Stomach (tissue), 9 donors: ENCODE data around the gene DHX36. TPM values are rescaled to one million over a fixed set of nuclear protein-coding genes. Genes with fewer than 3 reads are reported as not detected.

Experiments used
- DNase-seq, 2 donors: peaks; one replicate each; pipeline versions ENCODE4 v3.0.0 to v3.0.0-alpha.2; 2013 to 2019
- H3K27ac ChIP-seq, 5 donors: fragments of 200-600 bp in 4 of 5; sonication (generic) in 4 of 5; one replicate each; pipeline ENCODE4 v1.5.1; 2013 to 2019; ENCODE audit warnings: mild to moderate bottlenecking in 1 of 5, moderate library complexity in 1 of 5
- H3K27me3 ChIP-seq, 3 donors: fragments of 200-600 bp; sonication (generic); one replicate each; pipeline ENCODE4 v1.5.1; 2017 to 2019; ENCODE audit warnings: mixed run types in 1 of 3
- H3K36me3 ChIP-seq, 4 donors: fragments of 200-600 bp; sonication (generic); 1 replicate in 3 of 4; 2 replicates in 1 of 4; pipeline ENCODE4 v1.5.1; 2016 to 2019
- H3K4me1 ChIP-seq, 4 donors: fragments of 200-600 bp; sonication (generic); one replicate each; pipeline ENCODE4 v1.5.1; 2016 to 2019
- H3K4me3 ChIP-seq, 4 donors: fragments of 200-600 bp; sonication (generic) in 3 of 4; one replicate each; pipeline ENCODE4 v1.5.1; 2016 to 2019; ENCODE audit warnings: mild to moderate bottlenecking in 1 of 4
- H3K9me3 ChIP-seq, 4 donors: fragments of 200-600 bp; sonication (generic); one replicate each; pipeline ENCODE4 v1.5.1; 2016 to 2019
- EP300 ChIP-seq: sonication (generic); formaldehyde crosslinking; IDR thresholded peaks from one replicate; pipeline ENCODE4 v1.6.1; 2017; ENCODE audit warnings: antibody characterized with exemption
- POLR2A ChIP-seq, 4 donors: fragments of 450-650 bp; IDR thresholded peaks; one replicate each; pipeline ENCODE4 v1.6.1; 2016; ENCODE audit warnings: antibody characterized with exemption in 4 of 4, control low read depth in 2 of 4, mild to moderate bottlenecking in 1 of 4, moderate library complexity in 1 of 4
- POLR2AphosphoS5 ChIP-seq, 3 donors: sonication (generic); formaldehyde crosslinking; IDR thresholded peaks; one replicate each; pipeline ENCODE4 v1.6.1; 2016; ENCODE audit warnings: antibody characterized with exemption in 3 of 3
- WGBS, 5 donors: extraction: QIAGEN DNeasy Blood & Tissue Kit in 3 of 5; methylation state at CpG; one replicate each; pipeline versions ENCODE4 v1.1.5 to v1.1.7; 2013 to 2018; 5-methylcytosine and 5-hydroxymethylcytosine counted together
- intact Hi-C: fragments of 100-400 bp; cut with DNase I; formaldehyde crosslinking; loops from one replicate; pipeline ENCODE4 v1.15.1; 2023; ENCODE audit warnings: low total_unique reads
- polyA plus RNA-seq, 3 donors: library from polyadenylated mRNA; stranded (reverse); fragments of 200-250 nt; gene quantifications; one replicate each; pipeline ENCODE4 v1.2.3, GENCODE V29; 2013
- total RNA-seq, 5 donors: library from RNA; depleted of rRNA; stranded (reverse); fragments of >200 nt; gene quantifications; one replicate each; pipeline versions ENCODE4 v1.1.0 to v1.2.3, GENCODE V29; 2014 to 2016
- TF ChIP-seq, protein P1 (sequence below), 7 experiments: fragments of 450-650 bp in 4 of 7; fragments of 200-600 bp in 3 of 7; sonication (generic) in 3 of 7; IDR thresholded peaks; one replicate each; pipeline ENCODE4 v1.5.1; 2016 to 2019; ENCODE audit warnings: antibody characterized with exemption in 7 of 7, control low read depth in 2 of 7, mild to moderate bottlenecking in 1 of 7
- donor health status: healthy with polysubstance abuse.
- donor health status: Bipolar disorder and iron deficiency.
- donor health status: healthy.

Gene DHX36
- total and polyA plus RNA-seq, 8 donors, result 4.6 to 138 (median 36.0) TPM

DNA sequence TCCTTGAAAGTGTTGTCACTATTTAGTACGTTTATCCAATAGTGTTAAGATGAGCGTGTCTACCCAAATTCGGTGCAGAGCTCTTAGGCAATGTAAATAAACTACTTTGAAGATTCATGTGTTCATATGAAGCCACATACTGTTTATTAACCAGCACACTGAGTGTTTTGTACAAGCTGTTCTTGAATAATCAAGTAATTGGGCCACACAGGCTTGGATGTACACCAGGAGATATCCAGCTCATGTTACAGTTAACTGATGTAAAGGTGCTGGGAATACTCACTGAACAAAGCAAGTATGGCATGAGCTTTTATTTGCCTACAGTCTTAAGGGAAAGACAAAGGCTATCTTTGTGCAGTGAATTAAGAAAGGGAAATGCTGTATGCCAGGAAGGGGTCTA lies 632 bp upstream of the DHX36 start:
- Histone ChIP-seq H3K27ac (peak overlapping the region in 4 of 5 donors; percentile 92 to 95 (median 92)), H3K36me3 (no peaks in the 10 kb centered on the region), H3K27me3 (no peaks in the 10 kb centered on the region), H3K9me3 (no peaks in the 10 kb centered on the region), H3K4me1 (peaks cover 18 to 42% (median 33%) of the 10 kb centered on the region in 4 donors), H3K4me3 (peak overlapping the region; percentile 71 to 85 (median 80))
- peak in 1 of 2 donors; percentile 33 for DNase-seq
- 41 to 72% (median 62%) methylated on average over 3 of the region's 3 CpGs for WGBS, 5 donors
- intact Hi-C loops, result no loop called here
- TF ChIP-seq, protein P1, sequence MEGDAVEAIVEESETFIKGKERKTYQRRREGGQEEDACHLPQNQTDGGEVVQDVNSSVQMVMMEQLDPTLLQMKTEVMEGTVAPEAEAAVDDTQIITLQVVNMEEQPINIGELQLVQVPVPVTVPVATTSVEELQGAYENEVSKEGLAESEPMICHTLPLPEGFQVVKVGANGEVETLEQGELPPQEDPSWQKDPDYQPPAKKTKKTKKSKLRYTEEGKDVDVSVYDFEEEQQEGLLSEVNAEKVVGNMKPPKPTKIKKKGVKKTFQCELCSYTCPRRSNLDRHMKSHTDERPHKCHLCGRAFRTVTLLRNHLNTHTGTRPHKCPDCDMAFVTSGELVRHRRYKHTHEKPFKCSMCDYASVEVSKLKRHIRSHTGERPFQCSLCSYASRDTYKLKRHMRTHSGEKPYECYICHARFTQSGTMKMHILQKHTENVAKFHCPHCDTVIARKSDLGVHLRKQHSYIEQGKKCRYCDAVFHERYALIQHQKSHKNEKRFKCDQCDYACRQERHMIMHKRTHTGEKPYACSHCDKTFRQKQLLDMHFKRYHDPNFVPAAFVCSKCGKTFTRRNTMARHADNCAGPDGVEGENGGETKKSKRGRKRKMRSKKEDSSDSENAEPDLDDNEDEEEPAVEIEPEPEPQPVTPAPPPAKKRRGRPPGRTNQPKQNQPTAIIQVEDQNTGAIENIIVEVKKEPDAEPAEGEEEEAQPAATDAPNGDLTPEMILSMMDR (IDR thresholded peaks at IDR 0.05), result no peak
- no peak for TF ChIP-seq POLR2AphosphoS5 (IDR thresholded peaks at IDR 0.05)
- TF ChIP-seq POLR2A (IDR thresholded peaks at IDR 0.05), result no peak
- TF ChIP-seq EP300, result no peak

DNA sequence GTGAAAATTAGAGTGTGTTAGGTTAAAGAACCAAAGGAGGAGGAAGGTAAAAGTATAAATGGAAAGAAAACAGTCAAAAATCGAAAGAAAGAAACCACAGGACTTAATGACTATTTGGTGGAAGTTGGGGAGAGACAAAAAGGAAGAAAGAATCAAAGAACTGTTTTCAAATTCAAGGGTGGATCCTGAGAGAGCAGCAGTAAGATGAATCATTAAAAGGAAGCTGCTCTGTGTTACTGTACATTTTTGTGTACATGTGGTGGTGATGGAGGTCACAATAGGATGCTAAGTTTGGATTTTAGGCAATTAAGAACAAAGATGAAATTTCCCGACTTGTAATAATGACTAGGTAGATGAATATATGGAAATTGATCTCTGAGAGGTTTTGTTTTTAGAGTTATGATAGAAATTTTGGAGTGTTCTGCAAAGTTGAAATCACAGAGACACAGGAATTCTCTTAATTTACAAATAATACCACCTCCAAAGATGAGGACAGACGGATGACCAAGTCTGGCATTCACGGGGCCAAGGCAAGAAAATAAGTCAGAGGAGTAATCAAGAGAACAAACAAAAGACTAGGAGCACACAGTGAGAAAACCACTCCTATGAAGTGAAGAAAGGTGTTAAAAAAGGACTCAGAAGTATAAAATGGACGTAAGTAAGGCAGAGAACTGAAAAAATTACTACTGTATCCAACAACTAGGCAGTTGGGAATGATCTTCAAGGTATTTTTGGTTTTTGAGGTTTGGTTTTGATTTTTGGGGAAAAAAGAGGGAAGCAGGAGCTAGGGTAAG lies 7.1 kb downstream of the DHX36 start:
- Histone ChIP-seq H3K4me3 (no peak overlapping the region), H3K4me1 (peaks cover 13 to 59% (median 35%) of the 10 kb centered on the region in 4 donors), H3K36me3 (peaks cover 18 to 38% (median 36%) of the 10 kb centered on the region in 4 donors), H3K27ac (no peak overlapping the region), H3K27me3 (no peaks in the 10 kb centered on the region), H3K9me3 (no peaks in the 10 kb centered on the region)
- no peak for TF ChIP-seq POLR2A (IDR thresholded peaks at IDR 0.05)
- intact Hi-C loops, result no loop called here
- 75 to 83% (median 79%) methylated on average over 5 of the region's 5 CpGs for WGBS, 5 donors
- DNase-seq, result no peak

DNA sequence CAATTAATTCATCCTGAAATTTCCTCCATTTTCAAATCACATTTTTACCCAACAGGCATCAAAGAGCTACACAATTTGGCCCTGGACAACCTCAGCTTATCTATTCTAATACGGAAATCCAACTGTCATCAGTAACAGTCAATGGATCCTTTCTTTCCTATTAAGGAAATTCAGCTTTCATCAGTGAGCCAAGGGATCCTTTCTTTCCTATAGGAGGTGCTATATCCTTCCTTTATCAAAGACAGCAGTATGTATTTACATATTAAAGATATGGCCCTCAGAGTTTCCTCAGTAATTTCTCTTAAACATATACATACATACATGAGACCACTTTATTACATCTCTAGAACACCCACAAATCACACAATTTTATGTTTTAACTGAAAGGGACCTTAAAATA lies 10.1 kb downstream of the DHX36 start:
- no peaks in the 10 kb centered on the region for H3K27me3 ChIP-seq
- DNase-seq, result no peak
- no peak overlapping the region for H3K27ac ChIP-seq
- no peak overlapping the region for H3K4me3 ChIP-seq
- H3K36me3 ChIP-seq, result peaks cover 19 to 61% (median 57%) of the 10 kb centered on the region in 4 donors
- 93 to 100% (median 98%) methylated on average over 1 of the region's 1 CpG for WGBS, 5 donors
- intact Hi-C loops, result no loop called here
- no peaks in the 10 kb centered on the region for H3K9me3 ChIP-seq
- TF ChIP-seq POLR2A (IDR thresholded peaks at IDR 0.05) (no peak), POLR2AphosphoS5 (IDR thresholded peaks at IDR 0.05) (no peak), EP300 (no peak)
- TF ChIP-seq, protein P1 (IDR thresholded peaks at IDR 0.05), result no peak
- peaks cover 0 to 33% (median 17%) of the 10 kb centered on the region in 4 donors for H3K4me1 ChIP-seq

DNA sequence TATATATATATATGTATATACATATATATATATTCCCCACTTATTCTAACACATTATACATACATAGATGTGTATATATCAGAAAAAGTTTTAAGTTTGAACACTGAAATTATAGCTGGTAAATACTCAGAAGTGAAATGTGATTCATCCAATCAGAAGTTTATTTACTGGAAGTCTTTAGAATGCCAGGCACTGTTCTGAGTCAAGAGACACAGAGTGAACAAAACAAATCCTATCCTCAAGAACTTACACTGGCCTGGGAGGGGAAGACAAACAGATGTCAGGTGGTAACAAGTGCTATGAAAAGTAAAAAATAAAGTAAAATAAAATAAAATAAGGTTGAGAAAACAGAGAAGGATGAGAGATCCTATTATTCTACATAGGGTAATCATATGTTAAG lies 13.4 kb downstream of the DHX36 start:
- H3K4me3 ChIP-seq, result no peak overlapping the region
- H3K27ac ChIP-seq, result no peak overlapping the region
- peaks cover 29 to 89% (median 84%) of the 10 kb centered on the region in 4 donors for H3K36me3 ChIP-seq
- intact Hi-C loops, result no loop called here
- H3K9me3 ChIP-seq, result no peaks in the 10 kb centered on the region
- H3K4me1 ChIP-seq, result peaks cover 0 to 16% (median 0%) of the 10 kb centered on the region in 4 donors
- no peaks in the 10 kb centered on the region for H3K27me3 ChIP-seq
- TF ChIP-seq, protein P1 (IDR thresholded peaks at IDR 0.05), result no peak
- no peak for TF ChIP-seq EP300
- no peak for TF ChIP-seq POLR2AphosphoS5 (IDR thresholded peaks at IDR 0.05)
- no peak for TF ChIP-seq POLR2A (IDR thresholded peaks at IDR 0.05)
- no peak for DNase-seq

DNA sequence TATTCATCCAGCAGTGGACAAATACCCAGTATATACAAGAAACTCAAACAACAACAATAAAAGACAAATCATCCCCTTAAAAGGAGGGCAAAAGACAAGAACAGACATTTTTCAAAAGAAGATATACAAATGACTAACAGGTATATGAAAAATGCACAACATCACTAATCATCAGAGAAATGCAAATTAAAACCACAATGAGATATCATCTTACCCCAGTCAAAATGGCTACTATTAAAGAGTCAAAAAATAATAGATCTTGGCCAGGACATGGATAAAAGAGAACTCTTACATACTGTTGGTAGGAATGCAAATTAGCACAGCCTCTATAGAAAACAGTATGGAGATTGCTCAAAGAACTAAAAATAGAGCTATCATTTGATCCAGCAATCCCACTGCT lies 16.9 kb downstream of the DHX36 start:
- H3K4me3 ChIP-seq, result no peak overlapping the region
- intact Hi-C loops, result no loop called here
- H3K27me3 ChIP-seq, result no peaks in the 10 kb centered on the region
- H3K4me1 ChIP-seq, result peaks cover 0 to 16% (median 0%) of the 10 kb centered on the region in 4 donors
- TF ChIP-seq EP300 (no peak), POLR2A (IDR thresholded peaks at IDR 0.05) (no peak), POLR2AphosphoS5 (IDR thresholded peaks at IDR 0.05) (no peak)
- TF ChIP-seq, protein P1 (IDR thresholded peaks at IDR 0.05), result no peak
- H3K36me3 ChIP-seq, result peaks cover 27 to 89% (median 86%) of the 10 kb centered on the region in 4 donors
- no peaks in the 10 kb centered on the region for H3K9me3 ChIP-seq
- no peak overlapping the region for H3K27ac ChIP-seq
- no peak for DNase-seq
